H9 (cell line): ENCODE results near the gene SLC29A4. TPM values are rescaled to one million over a fixed set of nuclear protein-coding genes. Genes with fewer than 3 reads are reported as not detected.

ENCODE experiments used
- DNase-seq: peaks from one replicate; pipeline ENCODE4 v3.0.0-alpha.2; 2017
- H2AFZ ChIP-seq: one replicate; pipeline ENCODE4 v1.6.1; 2013; ENCODE audit warnings: mild to moderate bottlenecking, low read length, control low read depth, moderate library complexity
- H2AK5ac ChIP-seq: 2 replicates; pipeline ENCODE4 v1.6.1; 2013; ENCODE audit warnings: low read length, control low read depth, mixed read lengths; ENCODE audit not compliant: insufficient read length
- H2BK120ac ChIP-seq: one replicate; pipeline ENCODE4 v1.6.1; 2013; ENCODE audit warnings: low read depth, mild to moderate bottlenecking, low read length, control low read depth, inconsistent platforms; ENCODE audit not compliant: poor library complexity, severe bottlenecking
- H2BK12ac ChIP-seq: 2 replicates; pipeline ENCODE4 v1.6.1; 2013; ENCODE audit warnings: low read length, control low read depth, mixed read lengths, low read depth; ENCODE audit not compliant: insufficient read length
- H2BK15ac ChIP-seq: 2 replicates; pipeline ENCODE4 v1.6.1; 2013; ENCODE audit warnings: low read depth, low read length, control low read depth
- H2BK20ac ChIP-seq: one replicate; pipeline ENCODE4 v1.6.1; 2013; ENCODE audit warnings: low read depth, mild to moderate bottlenecking, low read length, control low read depth, inconsistent platforms; ENCODE audit not compliant: poor library complexity, severe bottlenecking
- H2BK5ac ChIP-seq: 2 replicates; pipeline ENCODE4 v1.6.1; 2013; ENCODE audit warnings: low read length, control low read depth, mixed read lengths; ENCODE audit not compliant: insufficient read length
- H3K14ac ChIP-seq: 2 replicates; pipeline ENCODE4 v1.6.1; 2013; ENCODE audit warnings: low read length, control low read depth; ENCODE audit not compliant: insufficient read depth
- H3K18ac ChIP-seq: 2 replicates; pipeline ENCODE4 v1.6.1; 2013; ENCODE audit warnings: low read depth, mild to moderate bottlenecking, mixed read lengths, low read length, control low read depth; ENCODE audit not compliant: insufficient read length
- H3K23ac ChIP-seq: 2 replicates; pipeline ENCODE4 v1.6.1; 2013; ENCODE audit warnings: low read length, control low read depth, mixed read lengths, low read depth; ENCODE audit not compliant: insufficient read length
- H3K23me2 ChIP-seq: 2 replicates; pipeline ENCODE4 v1.6.1; 2013; ENCODE audit warnings: low read depth, mild to moderate bottlenecking, mixed read lengths, low read length, control low read depth; ENCODE audit not compliant: insufficient read length, poor library complexity, severe bottlenecking
- H3K27ac ChIP-seq: 2 replicates; pipeline ENCODE4 v1.5.1; 2013; ENCODE audit warnings: low read length, control low read depth, mixed read lengths, low read depth; ENCODE audit not compliant: insufficient read length
- H3K27me3 ChIP-seq: 2 replicates; pipeline ENCODE4 v1.6.1; 2013; ENCODE audit warnings: low read length, control low read depth, inconsistent platforms; ENCODE audit not compliant: insufficient read depth
- H3K4ac ChIP-seq: 2 replicates; pipeline ENCODE4 v1.6.1; 2013; ENCODE audit warnings: low read depth, mild to moderate bottlenecking, control low read depth, inconsistent platforms, low read length, moderate library complexity
- H3K4me1 ChIP-seq: 2 replicates; pipeline ENCODE4 v1.6.1; 2013; ENCODE audit warnings: low read length, control low read depth, inconsistent platforms; ENCODE audit not compliant: insufficient read depth
- H3K4me2 ChIP-seq: 2 replicates; pipeline ENCODE4 v1.6.1; 2013; ENCODE audit warnings: low read length, control low read depth, mixed read lengths; ENCODE audit not compliant: insufficient read length, insufficient read depth
- H3K56ac ChIP-seq: 2 replicates; pipeline ENCODE4 v1.6.1; 2013; ENCODE audit warnings: low read depth, mild to moderate bottlenecking, mixed read lengths, low read length, control low read depth; ENCODE audit not compliant: insufficient read length
- H3K79me1 ChIP-seq: 2 replicates; pipeline ENCODE4 v1.6.1; 2013; ENCODE audit warnings: low read depth, mild to moderate bottlenecking, moderate library complexity, low read length, control low read depth, inconsistent platforms; ENCODE audit not compliant: insufficient read depth, poor library complexity, severe bottlenecking
- H3K79me2 ChIP-seq: 2 replicates; pipeline ENCODE4 v1.6.1; 2013; ENCODE audit warnings: low read length, control low read depth, inconsistent platforms; ENCODE audit not compliant: insufficient read depth
- H3K9ac ChIP-seq: 2 replicates; pipeline ENCODE4 v1.6.1; 2013; ENCODE audit warnings: low read length, control low read depth, mixed read lengths; ENCODE audit not compliant: insufficient read length; ENCODE audit errors: extremely low read depth
- H3K9me3 ChIP-seq: one replicate; pipeline ENCODE4 v1.6.1; 2013; ENCODE audit warnings: low read depth, low read length, inconsistent platforms; ENCODE audit not compliant: control insufficient read depth
- H3T11ph ChIP-seq: one replicate; pipeline ENCODE4 v1.6.1; 2013; ENCODE audit warnings: mild to moderate bottlenecking, low read length, control low read depth, inconsistent platforms
- H4K20me1 ChIP-seq: one replicate; pipeline ENCODE4 v1.6.1; 2013; ENCODE audit not compliant: control insufficient read depth, insufficient read length, insufficient read depth
- H4K5ac ChIP-seq: 2 replicates; pipeline ENCODE4 v1.6.1; 2013; ENCODE audit warnings: low read depth, mild to moderate bottlenecking, mixed read lengths, low read length, control low read depth; ENCODE audit not compliant: insufficient read length
- H4K8ac ChIP-seq: replicated peaks from 2 replicates; pipeline ENCODE4 v1.6.1; 2013; ENCODE audit warnings: low read length, control low read depth, mixed read lengths, low read depth; ENCODE audit not compliant: insufficient read length
- H4K91ac ChIP-seq: 2 replicates; pipeline ENCODE4 v1.6.1; 2013; ENCODE audit warnings: low read depth, mild to moderate bottlenecking, moderate library complexity, mixed read lengths, low read length, control low read depth; ENCODE audit not compliant: insufficient read length
- H3K27ac Mint-ChIP-seq, 3 experiments: 2 replicates in 2 of 3; 3 replicates in 1 of 3; pipeline ENCODE4 v1.8.0; 2020 to 2021; ENCODE audit warnings: mixed read lengths in 3 of 3, mild to moderate bottlenecking in 1 of 3, moderate library complexity in 1 of 3
- H3K27me3 Mint-ChIP-seq: 2 replicates; pipeline ENCODE4 v1.8.0; 2021; ENCODE audit warnings: low read depth, mild to moderate bottlenecking, moderate library complexity, mixed read lengths
- H3K36me3 Mint-ChIP-seq, 3 experiments: 2 replicates in 2 of 3; 3 replicates in 1 of 3; pipeline ENCODE4 v1.8.0; 2020 to 2021; ENCODE audit warnings: low read depth in 3 of 3, mixed read lengths in 3 of 3; ENCODE audit not compliant: insufficient read depth in 1 of 3
- H3K4me1 Mint-ChIP-seq, 2 experiments: 2 replicates each; pipeline ENCODE4 v1.8.0; 2020; ENCODE audit warnings: mixed read lengths in 2 of 2
- H3K4me3 Mint-ChIP-seq, 2 experiments: 2 replicates in 1 of 2; 3 replicates in 1 of 2; pipeline ENCODE4 v1.8.0; 2020 to 2021; ENCODE audit warnings: mild to moderate bottlenecking in 2 of 2, mixed read lengths in 2 of 2, moderate library complexity in 1 of 2
- H3K9me3 Mint-ChIP-seq, 2 experiments: 2 replicates in 1 of 2; 3 replicates in 1 of 2; pipeline ENCODE4 v1.8.0; 2020; ENCODE audit warnings: mild to moderate bottlenecking in 2 of 2, mixed read lengths in 2 of 2, moderate library complexity in 1 of 2
- WGBS: extraction: QIAGEN DNeasy Blood & Tissue Kit; methylation state at CpG from one replicate; pipeline ENCODE4 v1.1.7; 2013; ENCODE audit warnings: missing lambda C conversion rate, low lambda C conversion rate, mixed read lengths; ENCODE audit not compliant: insufficient read length; ENCODE audit errors: extremely low coverage; 5-methylcytosine and 5-hydroxymethylcytosine counted together
- total RNA-seq: library from RNA; stranded (reverse); gene quantifications from 2 replicates; pipeline ENCODE4 v1.2.1, GENCODE V29; 2021
- TF ChIP-seq, protein P1 (sequence below): fragments of 200-600 bp; sonication (generic); conservative IDR thresholded peaks from 3 replicates; pipeline ENCODE4 v1.8.0; 2021; ENCODE audit warnings: antibody characterized with exemption, mild to moderate bottlenecking

SLC29A4 gene
- total RNA-seq, 1 experiment from 2014 or later, result 12.4 TPM

GRCh38 chr7:5237286-5237685, 45.5 kb upstream of the SLC29A4 start:
- no peak overlapping the region for H2AFZ ChIP-seq
- H3K27ac Mint-ChIP-seq, result no peak overlapping the region
- no peak overlapping the region for H3K9ac ChIP-seq
- H3K36me3 Mint-ChIP-seq, result peaks cover 2 to 12% (median 3%) of the 10 kb centered on the region in 3 experiments; a peak in 4 of 7 replicates
- H3K18ac ChIP-seq, result no peak overlapping the region
- TF ChIP-seq, protein P1, sequence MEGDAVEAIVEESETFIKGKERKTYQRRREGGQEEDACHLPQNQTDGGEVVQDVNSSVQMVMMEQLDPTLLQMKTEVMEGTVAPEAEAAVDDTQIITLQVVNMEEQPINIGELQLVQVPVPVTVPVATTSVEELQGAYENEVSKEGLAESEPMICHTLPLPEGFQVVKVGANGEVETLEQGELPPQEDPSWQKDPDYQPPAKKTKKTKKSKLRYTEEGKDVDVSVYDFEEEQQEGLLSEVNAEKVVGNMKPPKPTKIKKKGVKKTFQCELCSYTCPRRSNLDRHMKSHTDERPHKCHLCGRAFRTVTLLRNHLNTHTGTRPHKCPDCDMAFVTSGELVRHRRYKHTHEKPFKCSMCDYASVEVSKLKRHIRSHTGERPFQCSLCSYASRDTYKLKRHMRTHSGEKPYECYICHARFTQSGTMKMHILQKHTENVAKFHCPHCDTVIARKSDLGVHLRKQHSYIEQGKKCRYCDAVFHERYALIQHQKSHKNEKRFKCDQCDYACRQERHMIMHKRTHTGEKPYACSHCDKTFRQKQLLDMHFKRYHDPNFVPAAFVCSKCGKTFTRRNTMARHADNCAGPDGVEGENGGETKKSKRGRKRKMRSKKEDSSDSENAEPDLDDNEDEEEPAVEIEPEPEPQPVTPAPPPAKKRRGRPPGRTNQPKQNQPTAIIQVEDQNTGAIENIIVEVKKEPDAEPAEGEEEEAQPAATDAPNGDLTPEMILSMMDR, result no peak
- no peak overlapping the region for H2BK12ac ChIP-seq
- H3K79me2 ChIP-seq, result no peaks in the 10 kb centered on the region
- no peaks in the 10 kb centered on the region for H4K20me1 ChIP-seq
- H3K27me3 Mint-ChIP-seq, result peaks cover 22% of the 10 kb centered on the region
- no peak overlapping the region for H3K23ac ChIP-seq
- H2BK5ac ChIP-seq, result no peak overlapping the region
- H4K91ac ChIP-seq, result no peak overlapping the region
- no peak overlapping the region for H3T11ph ChIP-seq
- no peak overlapping the region for H2BK20ac ChIP-seq
- WGBS, result no CpG with 5 or more reads among the region's 21 CpGs
- H3K27me3 ChIP-seq, result no peaks in the 10 kb centered on the region
- H3K56ac ChIP-seq, result no peak overlapping the region
- no peak overlapping the region for H3K4ac ChIP-seq
- no peak overlapping the region for H4K5ac ChIP-seq
- no peak overlapping the region for H3K4me2 ChIP-seq
- peaks cover 12 to 13% of the 10 kb centered on the region in 2 experiments; a peak in 3 of 4 replicates for H3K4me1 Mint-ChIP-seq
- H3K4me1 ChIP-seq, result no peaks in the 10 kb centered on the region
- H2BK120ac ChIP-seq, result no peak overlapping the region
- H3K4me3 Mint-ChIP-seq, result no peak overlapping the region
- H3K14ac ChIP-seq, result no peak overlapping the region
- H3K79me1 ChIP-seq, result no peaks in the 10 kb centered on the region
- no peak overlapping the region for H2AK5ac ChIP-seq
- no peaks in the 10 kb centered on the region for H3K23me2 ChIP-seq
- DNase-seq, result no peak
- H3K9me3 Mint-ChIP-seq, result no peaks in the 10 kb centered on the region
- H3K27ac ChIP-seq, result no peak overlapping the region
- no peaks in the 10 kb centered on the region for H3K9me3 ChIP-seq
- no peak overlapping the region for H2BK15ac ChIP-seq
- no peak overlapping the region for H4K8ac ChIP-seq
